ENCODE data around the gene DGKI. TPM values are rescaled to one million over a fixed set of nuclear protein-coding genes. Genes with fewer than 3 reads are reported as not detected.

Gene DGKI
- total RNA-seq, 1 experiment from 2014 or later: 0.55 TPM

DNA sequence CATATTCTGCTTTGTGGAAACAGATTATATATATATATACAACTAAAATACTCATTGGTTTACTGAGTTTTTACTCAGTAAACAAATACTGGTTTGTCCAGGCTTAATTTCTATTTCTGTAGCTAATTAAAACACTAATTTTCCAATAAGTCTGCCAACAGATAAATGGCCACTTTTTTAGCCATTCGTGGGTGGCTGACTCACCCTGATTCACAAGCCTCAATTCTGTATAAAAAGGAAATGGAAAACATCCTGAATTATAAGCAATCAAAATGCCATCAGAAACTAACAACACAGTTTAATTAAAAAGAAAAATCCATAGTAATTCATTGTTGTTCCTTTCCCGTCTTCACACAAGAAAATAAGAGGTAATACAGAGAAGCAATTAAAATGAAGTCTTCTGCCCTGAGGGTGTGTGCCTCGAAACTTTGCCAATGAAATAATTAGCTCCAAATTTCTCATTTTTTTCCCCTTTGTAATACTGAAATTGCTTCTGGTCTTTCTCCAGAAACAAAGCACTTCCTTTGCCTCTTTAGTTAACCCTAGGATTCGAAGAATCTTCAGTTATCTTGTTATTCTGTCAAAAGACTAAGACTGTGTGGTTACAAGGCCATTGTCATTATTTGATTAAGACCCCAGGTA, 384.6 kb downstream of the DGKI start:
- no peak overlapping the region for H3K27ac ChIP-seq (ENCODE audit: insufficient read length, low read depth, low read length)
- no peaks in the 10 kb centered on the region for H3K27me3 ChIP-seq (ENCODE audit: insufficient read depth, low read length)
- no peak overlapping the region for H3K4me3 Mint-ChIP-seq
- H2BK120ac ChIP-seq (ENCODE audit: low read depth, low read length, poor library complexity, severe bottlenecking): no peak overlapping the region
- H3K4me2 ChIP-seq (ENCODE audit: insufficient read depth, insufficient read length, low read length): no peak overlapping the region
- no peak overlapping the region for H3K14ac ChIP-seq (ENCODE audit: insufficient read depth, low read length)
- no peaks in the 10 kb centered on the region for H4K20me1 ChIP-seq (ENCODE audit: control insufficient read depth, insufficient read depth, insufficient read length)
- H3K79me1 ChIP-seq (ENCODE audit: insufficient read depth, low read depth, low read length, poor library complexity, severe bottlenecking): no peaks in the 10 kb centered on the region
- no peak overlapping the region for H3K9ac ChIP-seq (ENCODE audit: extremely low read depth, insufficient read length, low read length)
- H2BK15ac ChIP-seq (ENCODE audit: low read depth, low read length): no peak overlapping the region
- H3K27me3 Mint-ChIP-seq (ENCODE audit: low read depth): no peaks in the 10 kb centered on the region
- no peaks in the 10 kb centered on the region for H3K4me1 ChIP-seq (ENCODE audit: insufficient read depth, low read length)
- H2BK5ac ChIP-seq (ENCODE audit: insufficient read length, low read length): no peak overlapping the region
- DNase-seq: no peak
- H3K79me2 ChIP-seq (ENCODE audit: insufficient read depth, low read length): no peaks in the 10 kb centered on the region
- H3K9me3 Mint-ChIP-seq: no peaks in the 10 kb centered on the region; a peak in 1 of 5 replicates
- TF ChIP-seq, protein P1, sequence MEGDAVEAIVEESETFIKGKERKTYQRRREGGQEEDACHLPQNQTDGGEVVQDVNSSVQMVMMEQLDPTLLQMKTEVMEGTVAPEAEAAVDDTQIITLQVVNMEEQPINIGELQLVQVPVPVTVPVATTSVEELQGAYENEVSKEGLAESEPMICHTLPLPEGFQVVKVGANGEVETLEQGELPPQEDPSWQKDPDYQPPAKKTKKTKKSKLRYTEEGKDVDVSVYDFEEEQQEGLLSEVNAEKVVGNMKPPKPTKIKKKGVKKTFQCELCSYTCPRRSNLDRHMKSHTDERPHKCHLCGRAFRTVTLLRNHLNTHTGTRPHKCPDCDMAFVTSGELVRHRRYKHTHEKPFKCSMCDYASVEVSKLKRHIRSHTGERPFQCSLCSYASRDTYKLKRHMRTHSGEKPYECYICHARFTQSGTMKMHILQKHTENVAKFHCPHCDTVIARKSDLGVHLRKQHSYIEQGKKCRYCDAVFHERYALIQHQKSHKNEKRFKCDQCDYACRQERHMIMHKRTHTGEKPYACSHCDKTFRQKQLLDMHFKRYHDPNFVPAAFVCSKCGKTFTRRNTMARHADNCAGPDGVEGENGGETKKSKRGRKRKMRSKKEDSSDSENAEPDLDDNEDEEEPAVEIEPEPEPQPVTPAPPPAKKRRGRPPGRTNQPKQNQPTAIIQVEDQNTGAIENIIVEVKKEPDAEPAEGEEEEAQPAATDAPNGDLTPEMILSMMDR (conservative IDR thresholded peaks at IDR 0.05): no peak
- H3K9me3 ChIP-seq (ENCODE audit: control insufficient read depth, low read depth, low read length): no peaks in the 10 kb centered on the region
- no peaks in the 10 kb centered on the region; a peak in 1 of 7 replicates for H3K36me3 Mint-ChIP-seq (ENCODE audit: insufficient read depth in 1 of 3, low read depth in 3 of 3)
- H3K56ac ChIP-seq (ENCODE audit: insufficient read length, low read depth, low read length): no peak overlapping the region
- no peak overlapping the region for H2AK5ac ChIP-seq (ENCODE audit: insufficient read length, low read length)
- H2BK12ac ChIP-seq (ENCODE audit: insufficient read length, low read depth, low read length): no peak overlapping the region
- H3K4me1 Mint-ChIP-seq: no peaks in the 10 kb centered on the region
- H3T11ph ChIP-seq (ENCODE audit: low read length): no peak overlapping the region
- H4K91ac ChIP-seq (ENCODE audit: insufficient read length, low read depth, low read length): no peak overlapping the region
- no peak overlapping the region for H4K5ac ChIP-seq (ENCODE audit: insufficient read length, low read depth, low read length)
- H3K23ac ChIP-seq (ENCODE audit: insufficient read length, low read depth, low read length): no peak overlapping the region
- no peaks in the 10 kb centered on the region for H3K23me2 ChIP-seq (ENCODE audit: insufficient read length, low read depth, low read length, poor library complexity, severe bottlenecking)
- no peak overlapping the region for H3K18ac ChIP-seq (ENCODE audit: insufficient read length, low read depth, low read length)
- no peak overlapping the region for H3K27ac Mint-ChIP-seq
- H2BK20ac ChIP-seq (ENCODE audit: low read depth, low read length, poor library complexity, severe bottlenecking): no peak overlapping the region
- no peak overlapping the region for H3K4ac ChIP-seq (ENCODE audit: low read depth, low read length)
- H4K8ac ChIP-seq (replicated peaks; ENCODE audit: insufficient read length, low read depth, low read length): no peak overlapping the region
- no CpG with 5 or more reads among the region's 4 CpGs for WGBS (ENCODE audit: extremely low coverage, insufficient read length, low lambda C conversion rate)
- H2AFZ ChIP-seq (ENCODE audit: low read length): no peak overlapping the region
